Measurements from ENCODE around the gene MUC2. TPM values are rescaled to one million over a fixed set of nuclear protein-coding genes. Genes with fewer than 3 reads are reported as not detected.

Gene MUC2
- total and polyA plus RNA-seq, 10 of the 15 experiments (the other 5 are each of a cell fraction or from before 2014, with no cell fraction given): 0.23 TPM; not detected in 9

DNA sequence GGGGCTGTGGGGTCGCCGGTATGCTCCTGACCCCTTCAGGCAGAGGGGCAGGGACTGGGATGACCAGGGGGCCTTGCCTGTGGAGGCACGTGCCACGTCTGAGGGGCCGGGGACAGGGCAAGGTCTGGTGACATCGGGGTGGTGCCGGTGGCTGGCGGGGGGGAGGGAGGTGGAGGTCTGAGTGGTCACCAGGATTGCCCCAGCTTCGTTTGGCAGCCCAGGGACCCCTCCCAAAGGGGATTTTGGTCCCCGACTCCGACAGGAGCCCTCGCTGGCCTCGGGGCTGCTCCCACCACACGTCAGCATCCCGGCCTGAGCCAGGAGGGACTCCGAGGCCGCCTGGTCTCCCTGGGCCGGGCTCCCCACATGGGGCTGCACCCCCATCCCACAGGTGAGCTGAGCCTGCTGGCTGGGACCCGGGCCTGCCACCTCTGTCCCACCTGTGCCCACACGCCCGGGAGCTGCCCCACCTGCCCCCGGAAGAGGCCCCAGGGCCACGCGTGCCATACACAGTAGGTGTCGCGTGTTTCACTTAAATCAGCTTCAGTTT lies 37.1 kb upstream of the MUC2 start:
- Histone ChIP-seq H3K4me1 (ENCODE audit: control insufficient read depth, insufficient read depth, low read length) (no peaks in the 10 kb centered on the region), H3K9me3 (replicated peaks; ENCODE audit: control insufficient read depth, insufficient read depth, low read length) (no peaks in the 10 kb centered on the region), H3K27me3 (replicated peaks in 1 of 2; ENCODE audit: control insufficient read depth in 2 of 2, insufficient read depth in 2 of 2, low read length in 1 of 2) (no peaks in the 10 kb centered on the region), H2AFZ (ENCODE audit: control insufficient read depth, low read depth, low read length) (no peak overlapping the region), H4K20me1 (ENCODE audit: control insufficient read depth, insufficient read depth) (no peaks in the 10 kb centered on the region), H3K9ac (ENCODE audit: control insufficient read depth, insufficient read depth, low read length) (no peak overlapping the region), H3K36me3 (ENCODE audit: control insufficient read depth in 2 of 2, insufficient read depth in 2 of 2, low read length in 1 of 2) (no peaks in the 10 kb centered on the region), H3K4me3 (no peak overlapping the region), H3K79me2 (ENCODE audit: control insufficient read depth, insufficient read depth, low read length) (no peaks in the 10 kb centered on the region), H3K4me2 (ENCODE audit: control insufficient read depth, insufficient read depth) (no peak overlapping the region), H3K27ac (ENCODE audit: control insufficient read depth, insufficient read depth) (no peak overlapping the region)
- ChIA-PET RAD21 (ENCODE audit: unreplicated experiment) (no interaction called here), CTCF (no interaction called here), SMC1A (ENCODE audit: uncharacterized antibody, unreplicated experiment) (no interaction called here), POLR2A (no interaction called here)
- no peak for DNase-seq (ENCODE audit: low read depth, low spot score)
- intact Hi-C loops (cut with micrococcal nuclease; ENCODE audit: unreplicated experiment): no loop called here
- 36% methylated on average over 25 of the region's 26 CpGs for WGBS (ENCODE audit: insufficient coverage, insufficient replicate concordance, low lambda C conversion rate, missing lambda C conversion rate)
- ATAC-seq: no peak
- no peak for FAIRE-seq
- BruUV-seq (replicated peaks): no TSS peak
- in situ Hi-C loops (cut with MboI): no loop called here
- no peak for TF ChIP-seq RAD51 (IDR thresholded peaks at IDR 0.05)
- TF ChIP-seq NFXL1 (IDR thresholded peaks at IDR 0.05; ENCODE audit: borderline replicate concordance): no peak
- TF ChIP-seq, protein P1, sequence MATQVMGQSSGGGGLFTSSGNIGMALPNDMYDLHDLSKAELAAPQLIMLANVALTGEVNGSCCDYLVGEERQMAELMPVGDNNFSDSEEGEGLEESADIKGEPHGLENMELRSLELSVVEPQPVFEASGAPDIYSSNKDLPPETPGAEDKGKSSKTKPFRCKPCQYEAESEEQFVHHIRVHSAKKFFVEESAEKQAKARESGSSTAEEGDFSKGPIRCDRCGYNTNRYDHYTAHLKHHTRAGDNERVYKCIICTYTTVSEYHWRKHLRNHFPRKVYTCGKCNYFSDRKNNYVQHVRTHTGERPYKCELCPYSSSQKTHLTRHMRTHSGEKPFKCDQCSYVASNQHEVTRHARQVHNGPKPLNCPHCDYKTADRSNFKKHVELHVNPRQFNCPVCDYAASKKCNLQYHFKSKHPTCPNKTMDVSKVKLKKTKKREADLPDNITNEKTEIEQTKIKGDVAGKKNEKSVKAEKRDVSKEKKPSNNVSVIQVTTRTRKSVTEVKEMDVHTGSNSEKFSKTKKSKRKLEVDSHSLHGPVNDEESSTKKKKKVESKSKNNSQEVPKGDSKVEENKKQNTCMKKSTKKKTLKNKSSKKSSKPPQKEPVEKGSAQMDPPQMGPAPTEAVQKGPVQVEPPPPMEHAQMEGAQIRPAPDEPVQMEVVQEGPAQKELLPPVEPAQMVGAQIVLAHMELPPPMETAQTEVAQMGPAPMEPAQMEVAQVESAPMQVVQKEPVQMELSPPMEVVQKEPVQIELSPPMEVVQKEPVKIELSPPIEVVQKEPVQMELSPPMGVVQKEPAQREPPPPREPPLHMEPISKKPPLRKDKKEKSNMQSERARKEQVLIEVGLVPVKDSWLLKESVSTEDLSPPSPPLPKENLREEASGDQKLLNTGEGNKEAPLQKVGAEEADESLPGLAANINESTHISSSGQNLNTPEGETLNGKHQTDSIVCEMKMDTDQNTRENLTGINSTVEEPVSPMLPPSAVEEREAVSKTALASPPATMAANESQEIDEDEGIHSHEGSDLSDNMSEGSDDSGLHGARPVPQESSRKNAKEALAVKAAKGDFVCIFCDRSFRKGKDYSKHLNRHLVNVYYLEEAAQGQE (IDR thresholded peaks at IDR 0.05; ENCODE audit: low read depth, low read length): no peak
- TF ChIP-seq, protein P2, sequence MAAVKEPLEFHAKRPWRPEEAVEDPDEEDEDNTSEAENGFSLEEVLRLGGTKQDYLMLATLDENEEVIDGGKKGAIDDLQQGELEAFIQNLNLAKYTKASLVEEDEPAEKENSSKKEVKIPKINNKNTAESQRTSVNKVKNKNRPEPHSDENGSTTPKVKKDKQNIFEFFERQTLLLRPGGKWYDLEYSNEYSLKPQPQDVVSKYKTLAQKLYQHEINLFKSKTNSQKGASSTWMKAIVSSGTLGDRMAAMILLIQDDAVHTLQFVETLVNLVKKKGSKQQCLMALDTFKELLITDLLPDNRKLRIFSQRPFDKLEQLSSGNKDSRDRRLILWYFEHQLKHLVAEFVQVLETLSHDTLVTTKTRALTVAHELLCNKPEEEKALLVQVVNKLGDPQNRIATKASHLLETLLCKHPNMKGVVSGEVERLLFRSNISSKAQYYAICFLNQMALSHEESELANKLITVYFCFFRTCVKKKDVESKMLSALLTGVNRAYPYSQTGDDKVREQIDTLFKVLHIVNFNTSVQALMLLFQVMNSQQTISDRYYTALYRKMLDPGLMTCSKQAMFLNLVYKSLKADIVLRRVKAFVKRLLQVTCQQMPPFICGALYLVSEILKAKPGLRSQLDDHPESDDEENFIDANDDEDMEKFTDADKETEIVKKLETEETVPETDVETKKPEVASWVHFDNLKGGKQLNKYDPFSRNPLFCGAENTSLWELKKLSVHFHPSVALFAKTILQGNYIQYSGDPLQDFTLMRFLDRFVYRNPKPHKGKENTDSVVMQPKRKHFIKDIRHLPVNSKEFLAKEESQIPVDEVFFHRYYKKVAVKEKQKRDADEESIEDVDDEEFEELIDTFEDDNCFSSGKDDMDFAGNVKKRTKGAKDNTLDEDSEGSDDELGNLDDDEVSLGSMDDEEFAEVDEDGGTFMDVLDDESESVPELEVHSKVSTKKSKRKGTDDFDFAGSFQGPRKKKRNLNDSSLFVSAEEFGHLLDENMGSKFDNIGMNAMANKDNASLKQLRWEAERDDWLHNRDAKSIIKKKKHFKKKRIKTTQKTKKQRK (IDR thresholded peaks at IDR 0.05; ENCODE audit: low read depth, low read length): no peak
- no peak for TF ChIP-seq FOXK2 (IDR thresholded peaks at IDR 0.05)
- no peak for TF ChIP-seq RBBP5 (conservative IDR thresholded peaks at IDR 0.05)
- TF ChIP-seq, protein P3, sequence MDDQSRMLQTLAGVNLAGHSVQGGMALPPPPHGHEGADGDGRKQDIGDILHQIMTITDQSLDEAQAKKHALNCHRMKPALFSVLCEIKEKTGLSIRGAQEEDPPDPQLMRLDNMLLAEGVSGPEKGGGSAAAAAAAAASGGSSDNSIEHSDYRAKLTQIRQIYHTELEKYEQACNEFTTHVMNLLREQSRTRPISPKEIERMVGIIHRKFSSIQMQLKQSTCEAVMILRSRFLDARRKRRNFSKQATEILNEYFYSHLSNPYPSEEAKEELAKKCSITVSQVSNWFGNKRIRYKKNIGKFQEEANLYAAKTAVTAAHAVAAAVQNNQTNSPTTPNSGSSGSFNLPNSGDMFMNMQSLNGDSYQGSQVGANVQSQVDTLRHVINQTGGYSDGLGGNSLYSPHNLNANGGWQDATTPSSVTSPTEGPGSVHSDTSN (IDR thresholded peaks at IDR 0.05; ENCODE audit: insufficient replicate concordance, low read depth, low read length): no peak
- TF ChIP-seq, protein P4, sequence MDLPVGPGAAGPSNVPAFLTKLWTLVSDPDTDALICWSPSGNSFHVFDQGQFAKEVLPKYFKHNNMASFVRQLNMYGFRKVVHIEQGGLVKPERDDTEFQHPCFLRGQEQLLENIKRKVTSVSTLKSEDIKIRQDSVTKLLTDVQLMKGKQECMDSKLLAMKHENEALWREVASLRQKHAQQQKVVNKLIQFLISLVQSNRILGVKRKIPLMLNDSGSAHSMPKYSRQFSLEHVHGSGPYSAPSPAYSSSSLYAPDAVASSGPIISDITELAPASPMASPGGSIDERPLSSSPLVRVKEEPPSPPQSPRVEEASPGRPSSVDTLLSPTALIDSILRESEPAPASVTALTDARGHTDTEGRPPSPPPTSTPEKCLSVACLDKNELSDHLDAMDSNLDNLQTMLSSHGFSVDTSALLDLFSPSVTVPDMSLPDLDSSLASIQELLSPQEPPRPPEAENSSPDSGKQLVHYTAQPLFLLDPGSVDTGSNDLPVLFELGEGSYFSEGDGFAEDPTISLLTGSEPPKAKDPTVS (IDR thresholded peaks at IDR 0.05; ENCODE audit: low read depth, low read length): no peak
- no peak for TF ChIP-seq ZNF217 (IDR thresholded peaks at IDR 0.05)
- no peak for TF ChIP-seq ESRRA (IDR thresholded peaks at IDR 0.05; ENCODE audit: low read length)
- no peak for TF ChIP-seq KLF5 (IDR thresholded peaks at IDR 0.05; ENCODE audit: partially characterized antibody)
- TF ChIP-seq, protein P5, sequence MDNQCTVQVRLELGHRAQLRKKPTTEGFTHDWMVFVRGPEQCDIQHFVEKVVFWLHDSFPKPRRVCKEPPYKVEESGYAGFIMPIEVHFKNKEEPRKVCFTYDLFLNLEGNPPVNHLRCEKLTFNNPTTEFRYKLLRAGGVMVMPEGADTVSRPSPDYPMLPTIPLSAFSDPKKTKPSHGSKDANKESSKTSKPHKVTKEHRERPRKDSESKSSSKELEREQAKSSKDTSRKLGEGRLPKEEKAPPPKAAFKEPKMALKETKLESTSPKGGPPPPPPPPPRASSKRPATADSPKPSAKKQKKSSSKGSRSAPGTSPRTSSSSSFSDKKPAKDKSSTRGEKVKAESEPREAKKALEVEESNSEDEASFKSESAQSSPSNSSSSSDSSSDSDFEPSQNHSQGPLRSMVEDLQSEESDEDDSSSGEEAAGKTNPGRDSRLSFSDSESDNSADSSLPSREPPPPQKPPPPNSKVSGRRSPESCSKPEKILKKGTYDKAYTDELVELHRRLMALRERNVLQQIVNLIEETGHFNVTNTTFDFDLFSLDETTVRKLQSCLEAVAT (IDR thresholded peaks at IDR 0.05): no peak
- TF ChIP-seq HCFC1 (IDR thresholded peaks at IDR 0.05; ENCODE audit: low read length): no peak
- TF ChIP-seq JUND (IDR thresholded peaks at IDR 0.05; ENCODE audit: low read depth, low read length): no peak
